Esophagus muscularis mucosa (tissue), 4 donors: Measurements from ENCODE around the gene MSX1. TPM values are rescaled to one million over a fixed set of nuclear protein-coding genes. Genes with fewer than 3 reads are reported as not detected.

ENCODE experiments used
- DNase-seq: peaks from one replicate; pipeline ENCODE4 v3.0.0-alpha.2; 2017; ENCODE audit errors: extremely low spot score
- H3K27ac ChIP-seq, 4 donors: fragments of 200-600 bp; sonication (generic); replicated peaks in 1 of 4; 1 replicate in 3 of 4; 2 replicates in 1 of 4; pipeline ENCODE4 v1.5.1; 2016 to 2019; ENCODE audit warnings: mild to moderate bottlenecking in 1 of 4
- H3K27me3 ChIP-seq, 4 donors: fragments of 200-600 bp; sonication (generic); one replicate each; pipeline versions ENCODE4 v1.5.1 to v1.6.0; 2016 to 2019
- H3K36me3 ChIP-seq, 4 donors: fragments of 200-600 bp; sonication (generic); one replicate each; pipeline ENCODE4 v1.5.1; 2016 to 2019
- H3K4me1 ChIP-seq, 4 donors: fragments of 200-600 bp; sonication (generic); one replicate each; pipeline ENCODE4 v1.5.1; 2016 to 2019
- H3K4me3 ChIP-seq, 4 donors: fragments of 200-600 bp; sonication (generic); 1 replicate in 2 of 4; 2 replicates in 2 of 4; pipeline ENCODE4 v1.5.1; 2016 to 2019; ENCODE audit warnings: mild to moderate bottlenecking in 4 of 4, moderate library complexity in 1 of 4
- H3K9me3 ChIP-seq, 4 donors: fragments of 200-600 bp; sonication (generic); 1 replicate in 3 of 4; 2 replicates in 1 of 4; pipeline ENCODE4 v1.5.1; 2016 to 2019
- EP300 ChIP-seq: sonication (generic); formaldehyde crosslinking; IDR thresholded peaks from one replicate; pipeline ENCODE4 v1.6.1; 2017; ENCODE audit warnings: antibody characterized with exemption
- POLR2A ChIP-seq: fragments of 450-650 bp; IDR thresholded peaks from one replicate; pipeline ENCODE4 v1.6.1; 2017; ENCODE audit warnings: antibody characterized with exemption, moderate library complexity, mild to moderate bottlenecking, low read depth
- POLR2AphosphoS5 ChIP-seq, 2 donors: sonication (generic); formaldehyde crosslinking; IDR thresholded peaks; one replicate each; pipeline ENCODE4 v1.6.1; 2017; ENCODE audit warnings: antibody characterized with exemption in 2 of 2
- WGBS: methylation state at CpG from one replicate; pipeline ENCODE4 v1.1.5; 2018; 5-methylcytosine and 5-hydroxymethylcytosine counted together
- intact Hi-C: fragments of 100-400 bp; cut with DNase I; formaldehyde crosslinking; loops from one replicate; pipeline ENCODE4 v1.15.1; 2023
- total RNA-seq, 4 donors: library from RNA; depleted of rRNA; stranded (reverse); fragments of >200 nt; gene quantifications; one replicate each; pipeline versions ENCODE4 v1.1.0 to v1.2.1, GENCODE V29; 2016
- TF ChIP-seq, protein P1 (sequence below), 3 experiments: fragments of 200-600 bp in 2 of 3; fragments of 450-650 bp in 1 of 3; sonication (generic) in 2 of 3; IDR thresholded peaks; one replicate each; pipeline ENCODE4 v1.5.1; 2017 to 2019; ENCODE audit warnings: antibody characterized with exemption in 3 of 3, mild to moderate bottlenecking in 2 of 3, moderate library complexity in 1 of 3

Gene MSX1
- total RNA-seq, 4 donors from 2014 or later, result 2.9 to 6.3 (median 4.3) TPM

DNA sequence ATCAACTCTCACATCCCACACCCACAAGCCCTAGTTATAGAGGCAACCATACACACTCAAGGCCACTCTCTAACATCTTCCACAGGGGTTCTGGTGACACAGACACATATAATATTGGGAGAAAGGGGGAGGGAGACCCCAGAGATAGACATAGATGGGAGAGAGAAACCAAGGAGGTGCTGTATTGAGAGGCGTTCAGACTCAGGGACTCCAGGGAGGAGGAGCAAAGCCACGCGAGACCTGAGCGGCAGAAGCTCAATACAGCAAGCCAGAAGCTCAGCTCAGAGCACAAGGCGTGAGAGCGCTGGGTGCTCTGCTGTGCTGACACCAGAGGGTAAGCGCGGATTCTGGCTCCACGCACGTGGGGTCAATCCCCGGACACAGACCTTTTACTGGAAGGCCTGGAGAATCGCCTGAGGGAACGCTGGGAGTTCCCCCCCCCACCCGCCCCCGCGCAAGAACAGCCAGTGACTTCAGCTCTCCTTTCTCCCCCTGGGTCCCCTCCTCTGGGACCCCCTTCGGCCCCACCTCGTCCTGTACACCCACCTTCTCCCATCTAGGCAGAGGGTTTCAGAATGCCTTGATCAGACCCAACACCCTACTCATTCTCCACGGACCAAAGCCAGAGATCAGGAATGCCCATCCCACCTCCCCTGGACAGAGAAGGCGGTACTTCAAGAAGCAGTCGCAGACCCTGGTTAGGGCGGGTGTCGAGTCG lies 8.7 kb downstream of the MSX1 start:
- H3K27me3 ChIP-seq, result peaks cover 0 to 100% (median 89%) of the 10 kb centered on the region in 4 donors
- 13% methylated on average over 15 of the region's 24 CpGs for WGBS
- H3K4me1 ChIP-seq, result peaks cover 12 to 77% (median 65%) of the 10 kb centered on the region in 4 donors
- H3K36me3 ChIP-seq, result peaks cover 0 to under 1% (median 0%) of the 10 kb centered on the region in 4 donors
- H3K4me3 ChIP-seq, result no peak overlapping the region
- TF ChIP-seq POLR2A (no peak), EP300 (no peak), POLR2AphosphoS5 (IDR thresholded peaks at IDR 0.05) (no peak)
- TF ChIP-seq, protein P1, sequence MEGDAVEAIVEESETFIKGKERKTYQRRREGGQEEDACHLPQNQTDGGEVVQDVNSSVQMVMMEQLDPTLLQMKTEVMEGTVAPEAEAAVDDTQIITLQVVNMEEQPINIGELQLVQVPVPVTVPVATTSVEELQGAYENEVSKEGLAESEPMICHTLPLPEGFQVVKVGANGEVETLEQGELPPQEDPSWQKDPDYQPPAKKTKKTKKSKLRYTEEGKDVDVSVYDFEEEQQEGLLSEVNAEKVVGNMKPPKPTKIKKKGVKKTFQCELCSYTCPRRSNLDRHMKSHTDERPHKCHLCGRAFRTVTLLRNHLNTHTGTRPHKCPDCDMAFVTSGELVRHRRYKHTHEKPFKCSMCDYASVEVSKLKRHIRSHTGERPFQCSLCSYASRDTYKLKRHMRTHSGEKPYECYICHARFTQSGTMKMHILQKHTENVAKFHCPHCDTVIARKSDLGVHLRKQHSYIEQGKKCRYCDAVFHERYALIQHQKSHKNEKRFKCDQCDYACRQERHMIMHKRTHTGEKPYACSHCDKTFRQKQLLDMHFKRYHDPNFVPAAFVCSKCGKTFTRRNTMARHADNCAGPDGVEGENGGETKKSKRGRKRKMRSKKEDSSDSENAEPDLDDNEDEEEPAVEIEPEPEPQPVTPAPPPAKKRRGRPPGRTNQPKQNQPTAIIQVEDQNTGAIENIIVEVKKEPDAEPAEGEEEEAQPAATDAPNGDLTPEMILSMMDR (IDR thresholded peaks at IDR 0.05), result no peak
- intact Hi-C loops, result loop anchor here (10.0 kb wide), 1 partner anchor 383 kb away; no protein-coding TSS in a partner anchor
- no peak overlapping the region for H3K27ac ChIP-seq
- DNase-seq, result no peak
- H3K9me3 ChIP-seq, result no peaks in the 10 kb centered on the region

DNA sequence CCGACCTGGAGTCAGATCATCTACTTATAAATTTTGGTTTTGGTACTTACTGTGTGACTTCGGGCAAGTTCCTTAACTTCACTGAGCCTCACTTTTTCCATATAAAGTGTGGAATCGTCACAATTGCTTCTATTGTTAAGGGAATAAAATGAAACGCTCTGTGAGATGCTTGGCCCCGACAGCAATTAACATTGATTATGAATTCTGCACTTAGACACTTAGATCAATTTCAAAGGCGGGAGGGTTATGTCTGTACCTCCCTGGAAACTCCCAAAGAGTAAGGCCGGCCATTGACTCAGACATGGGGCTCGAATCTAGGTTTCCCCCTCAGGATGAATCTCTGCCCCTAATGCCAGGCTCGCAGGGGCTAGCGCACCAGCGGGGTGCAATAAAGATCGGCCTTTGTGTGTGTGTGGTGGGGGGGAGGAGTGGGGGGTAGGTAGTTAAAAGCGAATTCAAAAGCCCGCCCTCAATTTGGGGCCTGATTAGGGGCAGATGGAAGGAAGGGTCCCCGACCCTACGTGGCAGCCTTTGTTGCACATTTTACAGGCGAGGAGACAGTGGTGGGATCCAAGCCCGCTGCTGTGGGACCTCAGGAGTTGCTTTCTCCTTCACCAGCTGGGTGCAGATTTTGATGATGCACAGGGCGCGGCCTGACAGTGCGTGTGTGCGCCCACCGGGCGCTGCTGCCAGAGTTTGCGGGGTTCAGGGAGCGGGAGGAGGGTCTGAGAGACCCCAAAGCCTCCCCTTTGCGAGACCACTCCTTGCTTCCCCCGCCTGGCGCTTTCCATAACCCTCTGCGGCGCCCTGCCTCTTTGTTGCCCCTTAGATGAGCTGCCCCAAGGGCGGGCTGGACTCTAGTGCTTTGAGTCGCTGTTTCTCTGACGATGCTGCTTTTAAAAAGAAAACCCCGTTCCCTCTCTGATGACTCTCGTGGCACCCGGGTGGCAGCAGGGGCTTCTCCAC lies 9.6 kb downstream of the MSX1 start:
- intact Hi-C loops, result loop anchor here (10.0 kb wide), 1 partner anchor 384 kb away; no protein-coding TSS in a partner anchor
- 12% methylated on average over 29 of the region's 37 CpGs for WGBS

DNA sequence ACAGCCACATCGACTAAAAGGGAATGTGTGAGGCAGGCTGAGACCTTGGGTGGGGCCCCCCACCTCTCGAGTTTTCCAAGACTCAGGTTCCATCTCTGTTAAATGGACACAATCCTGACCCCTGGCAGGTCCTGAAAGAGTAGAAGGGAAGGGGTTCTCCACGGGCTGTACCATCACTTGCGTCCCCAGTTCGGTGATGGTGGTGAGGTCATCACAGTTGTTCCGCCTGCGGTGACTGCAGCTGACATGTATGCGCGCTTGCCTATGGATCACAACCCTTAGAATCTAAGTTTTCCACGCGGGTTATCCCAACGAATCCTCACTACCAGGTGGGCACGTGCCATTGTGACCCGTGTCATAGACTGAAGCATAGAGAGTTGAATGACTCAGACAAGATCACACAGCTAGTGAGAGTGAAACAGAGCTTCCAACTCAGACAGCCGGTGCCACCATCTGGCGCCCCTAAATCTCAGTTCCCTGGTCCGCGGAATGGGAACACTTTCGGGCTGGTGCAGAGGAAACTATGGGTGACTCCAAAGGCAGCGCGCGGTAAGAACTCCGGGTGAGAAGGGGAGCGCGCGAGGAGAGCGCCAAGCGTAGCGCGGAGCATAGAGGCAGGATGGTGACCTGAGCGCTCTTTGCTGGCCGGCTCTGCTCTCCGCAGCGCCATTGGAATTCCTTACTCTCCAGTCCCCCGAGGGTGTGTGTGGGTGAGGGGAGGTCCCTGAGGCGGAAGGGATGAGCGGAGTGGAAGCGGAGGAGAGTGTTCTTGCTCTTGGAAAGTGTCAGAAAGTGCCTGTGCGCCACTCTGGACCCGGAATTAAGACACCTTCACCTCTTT lies 10.5 kb downstream of the MSX1 start:
- Histone ChIP-seq H3K27ac (no peak overlapping the region), H3K9me3 (no peaks in the 10 kb centered on the region), H3K27me3 (peaks cover 0 to 100% (median 83%) of the 10 kb centered on the region in 4 donors), H3K4me1 (peaks cover 12 to 72% (median 62%) of the 10 kb centered on the region in 4 donors), H3K36me3 (no peaks in the 10 kb centered on the region), H3K4me3 (no peak overlapping the region)
- intact Hi-C loops, result loop anchor here (10.0 kb wide), 1 partner anchor 385 kb away; no protein-coding TSS in a partner anchor
- no peak for TF ChIP-seq POLR2AphosphoS5 (IDR thresholded peaks at IDR 0.05)
- no peak for TF ChIP-seq POLR2A
- TF ChIP-seq, protein P1 (IDR thresholded peaks at IDR 0.05), result no peak
- TF ChIP-seq EP300, result no peak
- WGBS, result 2% methylated on average over 29 of the region's 40 CpGs
- no peak for DNase-seq

More for the DNA sequence above, 9.6 kb downstream of the MSX1 start:
- DNase-seq, result no peak
- Histone ChIP-seq H3K27me3 (peaks cover 0 to 100% (median 85%) of the 10 kb centered on the region in 4 donors), H3K9me3 (no peaks in the 10 kb centered on the region), H3K4me3 (no peak overlapping the region), H3K36me3 (no peaks in the 10 kb centered on the region), H3K27ac (no peak overlapping the region), H3K4me1 (peaks cover 12 to 77% (median 65%) of the 10 kb centered on the region in 4 donors)
- TF ChIP-seq EP300 (no peak), POLR2A (no peak), POLR2AphosphoS5 (IDR thresholded peaks at IDR 0.05) (no peak)
- TF ChIP-seq, protein P1 (IDR thresholded peaks at IDR 0.05), result no peak

DNA sequence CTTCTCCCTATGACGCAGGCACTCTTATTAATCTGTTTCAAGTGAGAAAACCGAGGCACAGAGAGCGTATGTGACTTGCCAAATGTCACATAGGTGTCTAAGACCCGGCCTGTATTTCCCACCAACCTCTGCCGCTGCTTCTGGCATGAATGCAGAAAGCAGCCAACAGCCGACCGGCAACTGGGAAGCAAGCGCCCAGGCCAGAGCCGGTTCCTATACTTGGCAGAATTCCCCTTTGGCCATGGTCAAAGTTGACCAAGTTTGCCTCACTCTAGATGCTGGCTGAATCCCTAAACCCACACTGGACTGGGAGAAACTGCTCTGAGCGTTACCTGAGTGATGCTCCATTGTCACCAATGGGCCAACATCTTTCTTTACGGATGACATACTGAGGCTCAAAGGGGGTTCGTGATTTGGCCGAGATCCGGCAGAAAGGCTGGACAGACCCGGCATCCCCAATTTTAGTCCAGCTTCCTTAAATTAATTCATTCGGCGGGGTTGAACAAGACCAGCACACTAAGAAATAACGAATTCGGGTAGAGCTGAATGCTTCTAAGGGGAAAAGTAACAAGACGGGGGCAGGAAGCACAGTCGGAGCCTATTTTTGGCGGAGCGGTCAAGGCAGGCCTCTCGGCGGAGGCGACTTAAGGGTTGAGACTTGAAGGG lies 11.2 kb downstream of the MSX1 start:
- Histone ChIP-seq H3K9me3 (no peaks in the 10 kb centered on the region), H3K4me1 (peaks cover 12 to 65% (median 55%) of the 10 kb centered on the region in 4 donors), H3K4me3 (no peak overlapping the region), H3K27ac (no peak overlapping the region), H3K36me3 (no peaks in the 10 kb centered on the region), H3K27me3 (peaks cover 0 to 100% (median 83%) of the 10 kb centered on the region in 4 donors)
- no peak for TF ChIP-seq EP300
- no peak for TF ChIP-seq POLR2AphosphoS5 (IDR thresholded peaks at IDR 0.05)
- 8% methylated on average over 26 of the region's 26 CpGs for WGBS
- intact Hi-C loops, result no loop called here
- DNase-seq, result no peak
